ENCODE measurements around the gene USP21. TPM values are rescaled to one million over a fixed set of nuclear protein-coding genes. Genes with fewer than 3 reads are reported as not detected.
A peak's percentile ranks its signal among the peaks of the same experiment; 100 is the strongest.

USP21 gene
- polyA plus RNA-seq, 1 donor (not counting 4 experiments of a cell fraction or from before 2014, with no cell fraction given) = 9.5 TPM

- Histone ChIP-seq H3K4me1 (ENCODE audit: control insufficient read depth, extremely low read depth, insufficient read depth, low read length) (peaks cover 41% of the 10 kb centered on the region), H4K20me1 (ENCODE audit: control insufficient read depth, extremely low read depth, insufficient read depth, low read length) (no peaks in the 10 kb centered on the region), H3K79me2 (ENCODE audit: control insufficient read depth, insufficient read depth, low read length) (no peaks in the 10 kb centered on the region), H3K9me1 (ENCODE audit: control insufficient read depth, extremely low read depth, insufficient read depth, low read length) (no peaks in the 10 kb centered on the region), H3K9me3 (ENCODE audit: control insufficient read depth, low read depth, low read length) (no peaks in the 10 kb centered on the region), H3K27ac (ENCODE audit: control insufficient read depth, insufficient read depth, low read length) (no peak overlapping the region), H3K4me3 (ENCODE audit: control insufficient read depth in 2 of 3, extremely low read depth in 1 of 3, insufficient read depth in 2 of 3, low read depth in 1 of 3, low read length in 3 of 3) (no peak overlapping the region), H3K27me3 (ENCODE audit: control insufficient read depth, extremely low read depth, insufficient read depth, low read length) (no peaks in the 10 kb centered on the region), H3K4me2 (ENCODE audit: control insufficient read depth, extremely low read depth, insufficient read depth, low read depth, low read length) (no peak overlapping the region), H2AFZ (ENCODE audit: control insufficient read depth, low read length) (no peak overlapping the region), H3K9ac (ENCODE audit: control insufficient read depth, extremely low read depth, insufficient read depth, low read length) (no peak overlapping the region), H3K36me3 (ENCODE audit: control insufficient read depth in 2 of 2, extremely low read depth in 1 of 2, insufficient read depth in 2 of 2, low read length in 2 of 2) (no peaks in the 10 kb centered on the region)
- FAIRE-seq (no peak), DNase-seq (ENCODE audit: low read depth, low spot score) (no peak)
- no peak for TF ChIP-seq CTCF (optimal IDR thresholded peaks at IDR 0.05 in 1 of 3, IDR thresholded peaks at IDR 0.05 in 1 of 3, conservative IDR thresholded peaks at IDR 0.05 in 1 of 3; ENCODE audit: extremely low read depth in 1 of 3, insufficient read depth in 2 of 3, low read length in 3 of 3)
- TF ChIP-seq EZH2 (IDR thresholded peaks at IDR 0.05; ENCODE audit: low read length) = no peak
- dilution Hi-C loops (cut with MboI; ENCODE audit: extremely low pct_ligation_motif_present, low sequenced_read_pairs) = no loop called here
Observed at GRCh38 chr1:161196521-161197451, 37.5 kb downstream of the USP21 start.

- H3K4me3 ChIP-seq (ENCODE audit: control insufficient read depth in 2 of 3, extremely low read depth in 1 of 3, insufficient read depth in 2 of 3, low read depth in 1 of 3, low read length in 3 of 3) = no peak overlapping the region
- no peak for FAIRE-seq
- no peak for TF ChIP-seq EZH2 (IDR thresholded peaks at IDR 0.05; ENCODE audit: low read length)
- peaks cover 44% of the 10 kb centered on the region for H3K4me1 ChIP-seq (ENCODE audit: control insufficient read depth, extremely low read depth, insufficient read depth, low read length)
- dilution Hi-C loops (cut with MboI; ENCODE audit: extremely low pct_ligation_motif_present, low sequenced_read_pairs) = no loop called here
- no peaks in the 10 kb centered on the region for H3K9me3 ChIP-seq (ENCODE audit: control insufficient read depth, low read depth, low read length)
- DNase-seq (ENCODE audit: low read depth, low spot score) = no peak
- no peaks in the 10 kb centered on the region for H3K27me3 ChIP-seq (ENCODE audit: control insufficient read depth, extremely low read depth, insufficient read depth, low read length)
- H2AFZ ChIP-seq (ENCODE audit: control insufficient read depth, low read length) = peak overlapping the region; percentile 46
- no peaks in the 10 kb centered on the region for H4K20me1 ChIP-seq (ENCODE audit: control insufficient read depth, extremely low read depth, insufficient read depth, low read length)
- peak overlapping the region; percentile 0 for H3K9ac ChIP-seq (ENCODE audit: control insufficient read depth, extremely low read depth, insufficient read depth, low read length)
- no peak overlapping the region for H3K27ac ChIP-seq (ENCODE audit: control insufficient read depth, insufficient read depth, low read length)
- H3K4me2 ChIP-seq (ENCODE audit: control insufficient read depth, extremely low read depth, insufficient read depth, low read depth, low read length) = peak overlapping the region; percentile 27
- H3K36me3 ChIP-seq (ENCODE audit: control insufficient read depth in 2 of 2, extremely low read depth in 1 of 2, insufficient read depth in 2 of 2, low read length in 2 of 2) = no peaks in the 10 kb centered on the region
- H3K79me2 ChIP-seq (ENCODE audit: control insufficient read depth, insufficient read depth, low read length) = peaks cover 4% of the 10 kb centered on the region
- H3K9me1 ChIP-seq (ENCODE audit: control insufficient read depth, extremely low read depth, insufficient read depth, low read length) = no peaks in the 10 kb centered on the region
Observed at GRCh38 chr1:161197560-161198193, 38.4 kb downstream of the USP21 start.
